NCI-H2227 (cell line): Measurements from ENCODE around the gene LIN28B.
"Not testable (repeated sequence)": the region's sequence is repeated elsewhere in the genome, so short reads cannot be mapped to it uniquely, and the experiment has no call there.

ENCODE experiments used
- DNase-seq: peaks from one replicate; lab custom pipeline; 2025; ENCODE audit not compliant: unreplicated experiment; lab: John Stamatoyannopoulos, UW

LIN28B gene

DNA sequence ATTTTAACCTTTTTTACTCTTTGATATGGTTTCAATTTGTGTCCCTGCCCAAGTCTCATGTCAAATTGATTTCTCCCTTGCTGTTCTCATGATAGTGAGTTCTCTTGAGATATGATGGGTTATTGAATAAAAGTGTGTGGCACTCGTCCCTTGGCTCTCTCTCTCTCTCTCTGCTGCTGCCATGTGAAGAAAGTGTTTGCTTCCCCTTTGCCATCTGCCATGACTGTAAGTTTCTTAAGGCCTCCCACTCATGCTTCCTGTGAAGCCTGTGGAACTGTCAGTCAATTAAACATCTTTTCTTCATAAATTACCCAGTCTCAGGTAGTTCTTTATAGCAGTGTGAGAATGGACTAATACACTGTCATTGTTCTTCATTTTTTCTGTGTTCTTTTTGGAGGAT, 48.5 kb downstream of the LIN28B start:
- DNase-seq: no peak

DNA sequence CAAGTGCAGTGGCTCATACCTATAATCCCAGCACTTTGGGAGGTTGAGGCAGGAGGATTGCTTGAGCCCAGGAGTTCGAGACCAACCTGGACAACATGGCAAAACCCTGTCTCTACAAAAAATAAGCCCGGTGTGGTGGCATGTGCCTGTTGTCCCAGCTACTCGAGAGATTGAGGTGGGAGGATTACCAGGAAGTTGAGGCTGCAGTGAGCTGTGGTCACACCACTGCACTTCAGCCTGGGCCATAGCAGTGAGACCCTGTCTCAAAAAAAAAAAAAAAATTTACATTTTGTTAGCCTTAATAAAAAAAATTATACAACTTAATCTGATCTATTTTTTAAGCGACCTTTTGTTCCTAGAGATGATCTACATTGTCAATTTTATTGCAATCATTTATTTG, 56.6 kb downstream of the LIN28B start:
- not testable (repeated sequence) for DNase-seq

DNA sequence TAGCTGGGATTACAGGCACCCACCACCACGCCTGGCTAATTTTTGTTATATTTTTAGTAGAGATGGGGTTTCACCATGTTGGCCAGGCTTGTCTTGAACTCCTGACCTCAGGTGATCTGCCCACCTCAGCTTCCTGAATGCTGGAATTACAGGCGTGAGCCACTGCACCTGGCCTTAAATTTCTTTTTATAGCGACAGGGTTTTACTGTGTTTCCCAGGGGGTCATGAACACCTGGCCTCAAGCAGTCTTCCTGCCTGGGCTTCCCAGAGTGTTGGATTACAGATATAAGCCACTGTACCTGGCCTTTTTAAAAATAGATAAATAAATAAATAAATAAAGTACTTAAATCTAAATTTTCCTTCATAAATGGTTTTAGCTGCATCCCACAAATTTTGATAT, 57.5 kb downstream of the LIN28B start:
- DNase-seq: no peak

DNA sequence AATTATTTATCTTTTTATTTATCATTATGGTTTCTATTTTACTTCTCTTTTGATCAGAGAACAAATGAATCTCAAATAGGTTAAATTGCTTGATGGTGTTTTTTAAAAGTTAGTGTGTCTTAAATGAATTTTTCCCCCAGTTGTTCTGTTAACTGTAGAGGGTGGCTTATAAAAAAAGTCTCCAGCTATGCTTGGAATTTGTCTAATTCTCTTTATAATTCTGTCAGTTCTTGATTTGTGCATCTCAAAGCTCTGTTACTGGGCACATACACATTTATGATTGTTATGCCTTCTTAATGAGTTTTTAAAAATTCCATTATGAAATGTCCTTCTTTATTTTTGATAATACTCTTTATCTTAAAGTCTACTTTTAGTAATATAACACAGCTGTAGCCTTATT, 58.0 kb downstream of the LIN28B start:
- no peak for DNase-seq

DNA sequence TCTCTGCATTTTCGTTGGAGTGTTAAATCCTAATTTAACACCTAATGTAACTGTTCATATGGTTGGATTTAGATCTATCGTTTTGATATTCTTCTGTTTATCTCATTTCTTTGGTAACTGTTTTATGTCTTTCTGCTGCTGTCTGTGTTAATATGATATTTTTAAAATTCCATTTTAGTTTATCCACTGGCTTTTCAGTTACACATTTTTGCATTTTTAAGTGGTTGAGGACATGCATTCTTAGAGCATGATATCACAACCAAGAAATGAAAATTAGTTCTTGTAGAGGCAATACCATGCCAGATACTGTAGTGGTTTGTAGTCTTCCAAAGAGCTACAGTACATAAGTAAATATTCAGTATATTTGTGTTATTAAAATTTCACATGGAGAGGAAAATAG, 58.6 kb downstream of the LIN28B start:
- DNase-seq: no peak

DNA sequence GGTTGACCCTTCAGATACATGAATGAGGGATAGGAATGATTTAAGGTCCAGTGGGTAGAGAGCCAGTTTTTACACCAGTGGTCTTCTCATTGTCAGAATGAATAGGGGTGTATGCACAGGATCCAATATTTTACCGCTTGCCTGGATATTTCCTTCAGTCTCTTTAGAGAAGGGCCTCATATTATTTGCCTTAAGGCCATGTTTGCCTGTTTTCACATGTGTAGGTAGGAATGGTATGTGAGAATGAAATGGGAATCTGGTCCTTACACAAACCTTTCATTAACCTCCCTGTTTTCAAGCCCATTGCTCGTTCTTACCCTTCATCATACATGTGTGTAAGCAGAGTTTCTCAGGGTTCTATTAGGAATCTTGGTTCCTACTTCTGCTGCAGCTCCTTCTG, 62.4 kb downstream of the LIN28B start:
- no peak for DNase-seq

DNA sequence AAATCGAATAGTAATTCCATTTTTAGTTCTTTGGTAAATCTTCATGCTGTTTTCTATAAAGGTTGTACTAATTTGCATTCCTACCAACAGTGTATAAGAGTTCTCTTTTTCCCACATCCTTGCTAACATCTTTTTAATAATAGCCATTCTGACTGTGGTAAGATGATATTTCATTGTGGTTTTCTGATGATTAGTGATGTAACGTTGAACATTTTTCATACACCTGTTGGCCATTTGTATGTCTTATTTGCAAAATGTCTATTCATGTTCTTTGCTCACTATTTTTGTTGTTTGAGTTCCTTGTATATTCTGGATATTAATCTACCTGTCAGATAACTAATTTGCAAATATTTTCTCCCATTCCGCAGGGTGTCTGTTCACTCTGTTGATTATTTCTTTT, 64.5 kb downstream of the LIN28B start:
- DNase-seq: no peak

DNA sequence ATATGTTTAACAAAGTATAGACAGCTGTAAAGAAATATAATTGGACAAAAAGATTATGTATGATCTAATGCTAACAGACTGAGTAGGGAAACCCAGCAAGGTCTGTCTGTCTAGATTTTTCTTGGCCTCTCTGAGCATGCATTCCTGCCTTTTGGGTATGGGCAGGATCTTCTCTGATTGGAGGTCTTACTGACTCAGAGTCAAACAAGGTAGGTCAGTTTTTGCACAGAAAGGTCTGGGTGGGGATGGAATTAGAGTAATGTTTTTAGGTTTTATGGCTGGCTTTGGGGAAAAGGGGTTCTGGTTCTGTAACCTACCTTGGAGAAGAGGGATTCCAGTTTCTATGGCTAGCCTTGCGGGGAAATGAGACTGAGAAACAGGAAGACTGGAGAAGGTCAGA, 65.5 kb downstream of the LIN28B start:
- no peak for DNase-seq

DNA sequence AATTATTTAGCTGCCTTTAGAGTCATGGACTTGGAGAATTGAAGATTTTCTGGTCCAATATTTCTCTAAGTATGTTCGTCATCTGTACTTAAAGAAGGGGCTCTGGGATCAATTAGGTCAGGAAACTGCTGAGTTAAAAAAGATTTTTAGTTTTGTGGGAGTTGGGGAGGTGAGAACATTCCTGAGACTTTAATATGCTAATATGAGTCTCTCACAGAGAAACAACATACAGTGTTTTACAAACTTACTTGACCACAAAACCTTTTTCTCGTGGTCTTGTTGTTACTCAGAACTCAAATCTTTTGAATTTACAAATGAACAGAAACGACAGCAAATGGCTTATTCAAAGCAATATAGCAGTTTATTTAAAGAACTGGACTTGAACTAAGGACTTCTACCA, 67.9 kb downstream of the LIN28B start:
- DNase-seq: no peak

DNA sequence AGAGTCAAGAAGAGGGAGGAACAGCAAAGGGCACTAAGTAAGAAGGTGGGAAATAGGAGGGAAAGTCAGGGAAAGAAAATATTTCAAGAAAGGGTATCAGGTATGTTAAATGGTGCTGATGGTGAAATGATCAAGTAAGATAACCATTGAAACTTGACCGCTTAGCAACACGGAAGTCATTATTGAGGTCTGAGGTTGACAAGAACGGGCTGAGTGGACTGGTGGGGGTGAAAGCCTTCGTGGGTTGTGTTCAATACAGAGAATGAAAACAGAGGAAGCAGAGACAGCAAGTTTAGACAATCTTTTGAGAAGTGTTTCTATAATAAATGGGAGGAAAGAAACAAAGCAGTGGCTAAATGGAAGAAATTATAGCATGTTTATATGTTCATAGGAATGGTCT, 72.0 kb downstream of the LIN28B start:
- DNase-seq: no peak

DNA sequence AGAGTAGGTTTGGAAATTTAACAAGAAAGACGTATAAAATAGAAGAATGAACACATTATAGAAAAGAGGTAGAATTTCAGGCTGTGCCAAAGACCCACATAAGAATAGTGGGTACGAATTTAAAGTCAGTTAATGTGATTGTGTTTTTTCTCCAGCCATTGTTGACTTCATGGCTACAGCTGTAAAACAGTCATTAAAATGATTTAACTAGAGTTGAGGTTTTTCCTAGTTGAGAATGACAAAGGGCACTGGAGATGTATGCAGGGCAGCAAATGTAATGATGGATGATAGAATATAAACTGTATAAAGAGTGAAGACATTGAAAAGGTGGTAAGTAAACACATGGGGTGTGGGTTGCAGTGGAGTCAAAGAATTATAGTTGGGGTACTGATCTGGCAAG, 72.7 kb downstream of the LIN28B start:
- no peak for DNase-seq

DNA sequence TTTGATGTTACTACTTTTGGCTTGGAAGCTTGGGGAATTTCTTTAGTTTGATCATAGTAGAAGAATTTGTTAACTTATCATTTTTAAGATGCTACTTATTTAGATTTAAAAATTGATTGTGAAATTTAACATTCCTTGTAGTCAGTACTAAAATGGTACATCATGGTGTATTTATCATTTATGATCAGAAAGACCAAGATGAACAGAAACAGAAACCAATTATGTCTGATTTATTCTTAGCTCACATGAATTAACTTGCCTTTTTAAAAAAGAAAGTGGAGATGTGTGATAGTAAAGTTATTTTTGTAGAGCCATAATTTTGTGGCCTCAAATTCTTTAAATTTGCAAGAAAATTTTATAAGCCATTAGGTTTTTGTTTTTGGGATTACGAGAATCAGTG, 77.6 kb downstream of the LIN28B start:
- DNase-seq: no peak

DNA sequence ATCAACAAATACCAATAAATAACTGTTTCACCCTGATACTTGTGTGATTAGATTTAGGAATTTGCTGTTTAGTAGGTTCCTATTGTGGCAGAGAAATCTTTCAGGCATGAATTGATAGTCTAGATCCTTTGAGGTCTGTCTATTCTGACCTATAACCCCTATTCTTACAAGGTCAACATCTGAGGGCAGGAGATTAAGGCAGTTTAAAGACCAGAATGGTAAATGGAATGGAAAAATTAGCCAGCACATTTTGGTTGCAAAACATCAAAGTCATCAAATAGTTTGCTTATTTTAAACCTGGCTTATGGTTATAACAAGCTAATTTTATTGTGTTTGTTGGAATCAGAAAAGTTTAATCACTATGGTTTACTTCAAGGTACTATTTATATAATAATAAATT, 78.4 kb downstream of the LIN28B start:
- DNase-seq: no peak

DNA sequence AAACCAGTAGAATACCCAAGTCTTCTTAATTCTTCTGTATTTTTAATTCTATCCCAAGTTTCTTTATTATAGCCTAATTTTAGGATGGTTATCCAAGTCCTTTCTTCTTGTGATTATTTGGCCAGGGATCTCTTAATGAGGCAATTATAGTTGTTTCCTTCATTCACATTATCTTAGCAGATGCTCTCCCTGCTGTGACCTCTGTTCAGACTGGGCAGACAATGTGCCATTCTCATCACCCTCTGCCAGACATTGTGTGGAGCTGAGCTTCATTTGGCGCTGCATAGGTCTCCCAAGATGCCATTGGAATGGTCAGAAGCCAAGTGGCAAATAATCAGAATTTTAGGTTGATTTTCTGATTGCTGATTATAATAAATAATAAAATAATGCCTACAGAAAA, 79.4 kb downstream of the LIN28B start:
- no peak for DNase-seq

DNA sequence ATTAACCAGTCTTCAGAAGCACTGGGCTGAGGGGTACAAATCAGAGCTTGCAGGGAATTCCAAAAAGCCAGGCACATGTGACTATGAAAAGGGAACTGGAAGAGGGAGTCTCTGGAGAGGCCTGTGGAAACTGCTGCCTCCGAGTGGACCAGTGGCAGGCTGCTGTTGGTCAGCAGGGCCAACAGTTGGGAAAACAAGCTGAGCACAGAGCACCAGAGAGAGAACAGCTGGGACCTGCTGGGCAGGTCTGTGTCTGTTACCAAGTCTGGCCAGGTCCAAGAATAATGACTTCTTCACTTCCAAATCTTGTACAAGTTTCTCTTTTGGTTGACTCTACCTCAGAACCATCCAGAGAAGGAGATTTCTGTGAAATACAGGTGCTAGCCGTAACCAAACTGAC, 81.4 kb downstream of the LIN28B start:
- no peak for DNase-seq

DNA sequence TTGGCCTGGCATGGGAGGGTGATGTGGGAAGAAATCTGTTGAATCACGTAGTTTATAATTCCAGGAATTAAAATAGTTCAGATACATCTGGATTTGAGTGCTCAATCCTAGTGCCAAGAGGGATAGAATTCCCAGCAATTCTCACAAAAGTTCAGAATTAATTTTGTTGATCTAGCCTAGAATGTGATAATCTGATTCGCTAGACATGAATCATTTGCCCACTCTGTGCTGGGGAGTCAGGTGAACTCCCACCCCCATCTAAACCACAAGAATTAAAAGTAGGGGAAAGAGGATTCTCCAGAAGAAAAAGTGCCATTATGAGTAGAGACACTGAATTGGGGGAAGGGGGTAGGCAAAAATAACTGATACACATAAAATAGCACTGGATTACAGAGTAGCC, 85.0 kb downstream of the LIN28B start:
- no peak for DNase-seq

DNA sequence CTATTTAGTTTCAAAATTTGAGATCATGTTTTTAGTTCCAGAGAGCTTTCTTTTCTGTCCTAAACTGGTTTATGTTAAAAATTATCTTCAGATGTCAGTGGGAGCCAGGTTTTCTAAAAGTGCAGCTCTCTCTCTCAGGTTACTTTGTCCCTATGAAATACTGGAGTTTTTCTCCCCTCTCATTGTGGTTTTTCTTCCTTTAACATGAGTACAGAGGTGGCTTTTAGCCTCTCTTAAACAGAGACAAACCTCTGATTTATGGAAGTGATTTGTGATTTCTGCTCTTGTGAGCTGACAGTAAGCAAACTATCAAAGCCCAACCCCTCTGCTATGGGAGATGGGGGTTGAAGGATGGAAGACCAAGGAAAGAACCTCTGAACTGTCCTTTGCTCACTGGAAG, 85.7 kb downstream of the LIN28B start:
- no peak for DNase-seq

DNA sequence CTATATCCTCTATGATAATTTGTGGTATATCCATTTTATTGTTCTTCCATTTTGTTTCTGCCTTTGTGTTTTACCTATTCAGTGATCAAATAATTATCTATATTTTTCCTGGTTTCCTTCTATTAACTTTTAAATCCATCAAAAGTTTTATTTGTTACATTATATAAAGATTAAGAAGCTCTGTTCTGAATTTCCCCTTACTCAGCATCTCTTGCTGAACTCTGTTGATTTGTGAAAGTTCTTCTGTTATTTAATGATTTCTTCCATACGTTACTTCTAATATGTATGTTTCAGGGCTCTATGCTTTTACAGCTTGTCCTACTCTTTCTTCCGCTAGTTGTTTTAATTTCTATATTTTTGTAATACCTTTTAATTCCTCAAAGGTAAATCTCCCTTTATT, 87.1 kb downstream of the LIN28B start:
- DNase-seq: no peak

DNA sequence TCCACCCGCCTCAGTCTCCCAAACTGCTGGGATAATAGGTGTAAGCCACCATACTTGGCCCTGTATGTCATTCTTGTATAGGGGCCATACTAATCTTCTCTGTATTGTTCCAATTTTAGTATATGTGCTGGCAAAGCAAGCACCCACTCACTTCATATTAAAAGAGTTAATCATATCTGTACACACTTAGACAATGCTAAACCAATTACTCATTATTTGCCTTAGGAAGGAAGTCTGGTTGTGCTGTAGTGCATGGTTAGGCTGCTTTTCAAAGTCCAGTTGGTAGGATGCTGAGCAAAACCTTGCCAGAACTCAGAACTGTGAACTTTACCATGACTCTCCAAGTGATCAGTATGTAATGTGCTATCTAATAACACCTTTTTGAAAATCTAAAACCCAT, 88.6 kb downstream of the LIN28B start:
- DNase-seq: no peak

DNA sequence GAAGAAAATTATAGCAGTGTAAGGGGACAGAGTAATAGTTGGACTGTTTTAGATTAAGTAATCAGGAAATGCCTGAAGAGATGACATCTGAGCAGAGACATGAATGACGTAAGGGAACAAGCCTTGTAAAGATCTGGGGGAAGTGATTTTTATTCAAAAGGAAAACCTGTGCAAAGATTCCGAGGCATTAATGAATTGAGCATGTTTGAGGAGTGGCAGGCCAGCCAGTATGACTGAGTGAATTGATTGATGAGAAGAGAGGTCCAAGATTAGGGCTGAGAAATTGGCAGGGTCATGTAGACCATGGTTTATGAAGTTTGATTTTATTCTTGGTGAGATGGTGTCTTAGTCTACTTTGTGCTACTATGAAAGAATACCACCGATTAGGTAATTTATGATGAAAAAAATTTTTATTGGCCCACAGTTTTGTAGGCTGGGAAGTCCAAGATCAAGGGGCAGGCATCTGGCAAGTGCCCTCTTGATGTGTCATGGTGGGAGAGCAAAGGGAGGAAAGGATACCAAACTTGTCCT, 95.1 kb downstream of the LIN28B start:
- DNase-seq: no peak

DNA sequence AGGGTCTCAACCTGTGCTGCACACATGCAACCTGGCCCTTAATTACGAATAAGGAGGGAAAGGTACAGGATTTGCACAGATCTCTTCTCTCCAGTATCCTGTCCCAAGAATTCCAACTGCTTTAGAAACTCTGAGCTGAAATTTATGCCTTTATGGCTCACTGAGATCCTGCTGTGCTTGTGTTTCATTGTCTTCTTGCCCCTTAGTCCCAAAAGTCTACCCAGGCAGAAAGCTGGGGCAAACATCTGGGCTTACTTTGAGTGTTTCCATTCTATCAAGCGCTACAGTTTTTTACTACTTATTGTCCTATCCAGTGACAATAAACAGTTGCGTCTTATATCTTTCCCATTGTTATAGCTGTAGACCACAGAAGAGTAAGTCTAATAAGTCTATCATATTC, 99.7 kb downstream of the LIN28B start:
- no peak for DNase-seq

DNA sequence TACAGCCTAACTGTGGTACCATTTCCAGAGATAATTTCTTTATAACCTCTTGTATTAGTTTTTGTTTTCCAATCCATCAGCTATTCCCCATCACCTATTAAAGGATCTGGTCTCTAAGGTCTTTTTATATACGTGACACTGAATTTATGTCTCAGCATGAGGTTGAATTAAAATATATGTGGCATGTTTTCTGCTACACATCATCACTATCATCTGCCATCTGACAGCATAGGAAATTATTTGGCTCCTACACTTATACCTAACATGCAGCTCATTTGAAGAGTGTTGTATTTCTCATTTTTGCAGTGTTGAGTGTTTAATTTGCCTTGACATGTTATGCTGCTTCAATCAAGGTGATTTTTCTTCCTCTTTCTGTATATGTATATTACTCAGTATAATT, 100.3 kb downstream of the LIN28B start:
- no peak for DNase-seq

DNA sequence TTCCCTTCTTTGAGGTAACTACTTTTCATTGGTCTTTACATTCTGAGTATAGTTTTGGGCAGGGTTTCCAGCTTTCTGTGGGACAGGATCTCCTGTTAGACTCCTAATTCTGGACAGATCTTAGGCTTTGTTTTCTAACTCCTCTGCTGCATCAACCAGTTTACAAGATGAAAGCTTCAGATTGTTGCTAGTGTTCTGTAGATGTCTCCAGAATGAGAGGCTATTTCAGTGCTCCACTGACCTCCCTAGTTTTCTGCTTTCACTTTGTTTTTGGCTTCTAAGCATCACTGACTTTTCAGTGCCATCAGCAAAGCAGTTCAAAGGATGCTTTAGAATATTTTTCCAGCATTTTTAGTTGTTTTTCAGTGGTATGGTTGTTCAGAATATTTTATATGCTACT, 101.4 kb downstream of the LIN28B start:
- no peak for DNase-seq

DNA sequence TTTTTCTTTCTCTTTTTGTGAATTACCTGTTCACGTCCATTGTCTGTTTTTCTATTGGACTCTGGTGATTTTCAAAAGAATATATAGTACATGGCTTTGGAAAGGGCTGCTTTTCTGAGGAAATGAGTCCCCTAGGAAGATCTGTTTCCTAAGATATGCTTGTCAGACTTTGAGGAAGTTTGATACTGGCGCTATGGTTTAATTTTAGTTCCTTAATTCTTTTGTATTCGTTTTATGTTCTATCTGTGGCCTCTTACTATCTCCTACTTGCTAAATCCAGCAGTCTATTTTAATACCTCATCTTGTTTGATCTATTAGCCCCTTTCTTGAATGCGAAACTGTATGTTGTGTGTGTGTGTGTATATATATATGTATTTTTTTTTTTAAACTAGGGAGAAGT, 101.9 kb downstream of the LIN28B start:
- DNase-seq: no peak
